ENCODE data around the gene NRN1L.

Gene NRN1L

GRCh38 chr16:67930678-67931211 is 46.1 kb downstream of the NRN1L start:
- H3K4me3 ChIP-seq (ENCODE audit: low read length), result no peak overlapping the region
- H3K4me1 ChIP-seq (ENCODE audit: control insufficient read depth, low read length), result peaks cover 21% of the 10 kb centered on the region
- no peak for TF ChIP-seq EZH2phosphoT487 (IDR thresholded peaks at IDR 0.05; ENCODE audit: borderline replicate concordance, low read length)
- TF ChIP-seq CTCF (IDR thresholded peaks at IDR 0.05; ENCODE audit: low read depth, low read length, poor library complexity, severe bottlenecking), result no peak
- no peaks in the 10 kb centered on the region for H3K9me2 ChIP-seq (replicated peaks; ENCODE audit: control insufficient read depth, low read length)
- 0 out of 2 replicates have a peak, but pooled peaks cover 4% of the 10 kb centered on the region for H4K20me1 ChIP-seq (ENCODE audit: control insufficient read depth, insufficient read depth, low read depth, low read length)
- H3K4me2 ChIP-seq (ENCODE audit: low read length), result no peak overlapping the region
- no peaks in the 10 kb centered on the region for H3K27me3 ChIP-seq (ENCODE audit: control insufficient read depth, low read length)
- peaks cover 44% of the 10 kb centered on the region for H3K36me3 ChIP-seq (ENCODE audit: control insufficient read depth, low read length)
- H3K27ac ChIP-seq (ENCODE audit: low read depth, low read length), result no peak overlapping the region
- peaks cover 12% of the 10 kb centered on the region for H3K79me2 ChIP-seq (ENCODE audit: control insufficient read depth, low read length)
- H3F3A ChIP-seq (ENCODE audit: control insufficient read depth, insufficient read depth), result no peaks in the 10 kb centered on the region
- H3K9me3 ChIP-seq (ENCODE audit: control insufficient read depth, insufficient read depth, low read length), result no peaks in the 10 kb centered on the region

DNA sequence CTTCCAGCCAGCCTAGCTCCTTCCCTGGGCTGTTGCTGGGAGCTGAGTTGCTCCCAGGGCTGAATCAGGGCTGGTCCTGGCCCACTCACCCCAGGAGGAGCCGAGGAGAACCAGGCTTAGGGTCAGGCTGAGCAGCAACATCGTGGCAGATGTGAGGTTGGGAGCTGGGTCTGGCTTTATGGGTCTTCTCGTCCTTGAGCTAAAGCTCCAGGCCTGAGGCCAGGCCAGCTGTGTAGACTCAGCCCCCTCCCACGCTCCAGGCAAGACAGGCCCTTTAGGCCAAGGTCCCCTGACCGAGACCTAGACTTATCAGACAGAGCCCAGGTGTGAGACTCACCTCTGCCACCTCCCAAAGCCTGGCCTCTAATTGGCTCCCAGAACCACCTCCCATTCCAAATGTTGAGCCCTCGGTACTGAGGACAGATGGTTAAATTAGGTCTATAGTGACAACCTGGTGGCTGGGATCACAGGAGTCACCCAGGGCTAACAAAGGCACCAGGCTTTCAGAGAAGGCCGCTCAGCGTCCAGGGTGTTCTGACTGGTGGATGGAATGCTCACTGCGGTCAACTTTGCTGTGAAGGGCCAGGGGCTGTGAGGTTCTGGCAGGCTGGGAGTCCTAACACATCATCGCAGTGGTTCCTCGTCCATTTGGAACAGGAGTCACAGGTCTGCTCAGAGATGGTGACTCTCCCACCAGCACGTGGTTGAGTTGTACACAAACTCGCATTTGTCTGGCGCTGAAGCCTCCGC is 47.2 kb downstream of the NRN1L start, which contains the start of gene CTRL:
TSS of gene CTRL (minus strand) at position 151 of the 750 bp plus-strand sequence. CDS start at position 141, 10 bp downstream.
- no peaks in the 10 kb centered on the region for H3K9me2 ChIP-seq (replicated peaks; ENCODE audit: control insufficient read depth, low read length)
- no peak within 1 kb of the TSS for H3K27ac ChIP-seq (ENCODE audit: low read depth, low read length)
- TF ChIP-seq CTCF (IDR thresholded peaks at IDR 0.05; ENCODE audit: low read depth, low read length, poor library complexity, severe bottlenecking) (no peak), EZH2phosphoT487 (IDR thresholded peaks at IDR 0.05; ENCODE audit: borderline replicate concordance, low read length) (no peak)
- H3K9me3 ChIP-seq (ENCODE audit: control insufficient read depth, insufficient read depth, low read length), result no peaks in the 10 kb centered on the region
- H4K20me1 ChIP-seq (ENCODE audit: control insufficient read depth, insufficient read depth, low read depth, low read length), result 0 out of 2 replicates have a peak, but pooled peaks cover 4% of the 10 kb centered on the region
- H3K36me3 ChIP-seq (ENCODE audit: control insufficient read depth, low read length), result peaks cover 52% of the 10 kb centered on the region
- no peaks in the 10 kb centered on the region for H3K27me3 ChIP-seq (ENCODE audit: control insufficient read depth, low read length)
- peaks cover 16% of the 10 kb centered on the region for H3K4me1 ChIP-seq (ENCODE audit: control insufficient read depth, low read length)
- no peak within 1 kb of the TSS for H3K4me2 ChIP-seq (ENCODE audit: low read length)
- no peak within 1 kb of the TSS for H3K4me3 ChIP-seq (ENCODE audit: low read length)
- H3F3A ChIP-seq (ENCODE audit: control insufficient read depth, insufficient read depth), result peaks cover 2% of the 10 kb centered on the region; the same call in 1 of the 2 replicates
- peaks cover 22% of the 10 kb centered on the region for H3K79me2 ChIP-seq (ENCODE audit: control insufficient read depth, low read length)

GRCh38 chr16:67932462-67932840 is 47.8 kb downstream of the NRN1L start:
- Histone ChIP-seq H3K27ac (ENCODE audit: low read depth, low read length) (no peak overlapping the region), H4K20me1 (ENCODE audit: control insufficient read depth, insufficient read depth, low read depth, low read length) (0 out of 2 replicates have a peak, but pooled peaks cover 4% of the 10 kb centered on the region), H3F3A (ENCODE audit: control insufficient read depth, insufficient read depth) (peaks cover 4% of the 10 kb centered on the region; the same call in 1 of the 2 replicates), H3K79me2 (ENCODE audit: control insufficient read depth, low read length) (peaks cover 27% of the 10 kb centered on the region), H3K9me3 (ENCODE audit: control insufficient read depth, insufficient read depth, low read length) (no peaks in the 10 kb centered on the region), H3K27me3 (ENCODE audit: control insufficient read depth, low read length) (no peaks in the 10 kb centered on the region), H3K4me1 (ENCODE audit: control insufficient read depth, low read length) (peaks cover 22% of the 10 kb centered on the region), H3K9me2 (replicated peaks; ENCODE audit: control insufficient read depth, low read length) (no peaks in the 10 kb centered on the region), H3K4me3 (ENCODE audit: low read length) (no peak overlapping the region), H3K36me3 (ENCODE audit: control insufficient read depth, low read length) (peaks cover 54% of the 10 kb centered on the region), H3K4me2 (ENCODE audit: low read length) (no peak overlapping the region)
- TF ChIP-seq CTCF (IDR thresholded peaks at IDR 0.05; ENCODE audit: low read depth, low read length, poor library complexity, severe bottlenecking) (no peak), EZH2phosphoT487 (IDR thresholded peaks at IDR 0.05; ENCODE audit: borderline replicate concordance, low read length) (no peak)

Data from DOHH2 (cell line).